IMR-90 (cell line): ENCODE measurements around the gene AKAP8L. TPM values are rescaled to one million over a fixed set of nuclear protein-coding genes. Genes with fewer than 3 reads are reported as not detected.

ENCODE experiments used
- ATAC-seq: fragments of 200-7000 bp; cut with Tn5 transposase; 2 replicates; pipeline ENCODE4 v1.9.1; 2020; ENCODE audit warnings: low read depth, mild to moderate bottlenecking, moderate library complexity
- BruUV-seq: library from RNA; stranded (reverse); fragments of 400-500 nt; replicated peaks from 2 replicates; lab custom pipeline; 2021; lab: Mats Ljungman, UMichigan
- CTCF ChIA-PET: fragments of 300-600 bp; formaldehyde crosslinking; extraction: SDS; loops from one replicate; lab custom pipeline; 2021; ENCODE audit warnings: antibody characterized with exemption; lab: Yijun Ruan, JAX
- POLR2A ChIA-PET: fragments of 300-600 bp; sonication (Branson Sonifier 250); formaldehyde crosslinking; loops from one replicate; lab custom pipeline; 2022; ENCODE audit warnings: antibody characterized with exemption; ENCODE audit not compliant: unreplicated experiment; lab: Charles Lee
- DNase-seq: peaks from one replicate; pipeline ENCODE4 v3.0.0; 2013
- H2AFZ ChIP-seq: replicated peaks from 2 replicates; pipeline ENCODE3; 2013; ENCODE audit warnings: low read length, mild to moderate bottlenecking; ENCODE audit not compliant: poor library complexity
- H2AK5ac ChIP-seq: 2 replicates; pipeline ENCODE4 v1.6.1; 2013; ENCODE audit warnings: low read depth, low read length, inconsistent platforms
- H2AK9ac ChIP-seq: replicated peaks from 2 replicates; pipeline ENCODE3; 2013; ENCODE audit warnings: mild to moderate bottlenecking, low read depth, low read length, moderate library complexity; ENCODE audit not compliant: poor library complexity
- H2BK120ac ChIP-seq: 2 replicates; pipeline ENCODE4 v1.6.1; 2013; ENCODE audit warnings: low read depth, low read length, inconsistent platforms
- H2BK15ac ChIP-seq: 3 replicates; pipeline ENCODE4 v1.6.1; 2013; ENCODE audit warnings: low read depth, low read length, inconsistent platforms
- H2BK20ac ChIP-seq: 2 replicates; pipeline ENCODE4 v1.6.1; 2013; ENCODE audit warnings: low read depth, mild to moderate bottlenecking, inconsistent platforms, low read length, moderate library complexity
- H2BK5ac ChIP-seq: 2 replicates; pipeline ENCODE4 v1.6.1; 2013; ENCODE audit warnings: mild to moderate bottlenecking, low read depth, low read length, inconsistent platforms; ENCODE audit not compliant: poor library complexity, severe bottlenecking
- H3K14ac ChIP-seq: replicated peaks from 2 replicates; pipeline ENCODE4 v1.6.1; 2013; ENCODE audit warnings: low read depth, low read length, inconsistent platforms
- H3K18ac ChIP-seq: 2 replicates; pipeline ENCODE4 v1.6.1; 2013; ENCODE audit warnings: low read depth, low read length, control low read depth
- H3K23ac ChIP-seq: 2 replicates; pipeline ENCODE4 v1.6.1; 2013; ENCODE audit warnings: low read depth, low read length, inconsistent platforms
- H3K27ac ChIP-seq: 2 replicates; pipeline ENCODE4 v1.5.1; 2013; ENCODE audit warnings: mild to moderate bottlenecking, control low read depth, low read length; ENCODE audit not compliant: insufficient read depth
- H3K27me3 ChIP-seq: 2 replicates; pipeline ENCODE4 v1.6.1; 2013; ENCODE audit warnings: low read length; ENCODE audit not compliant: control insufficient read depth, insufficient read depth
- H3K36me3 ChIP-seq: 2 replicates; pipeline ENCODE4 v1.6.1; 2013; ENCODE audit warnings: low read length, mixed read lengths; ENCODE audit not compliant: control insufficient read depth, insufficient read depth
- H3K4ac ChIP-seq: 2 replicates; pipeline ENCODE4 v1.6.1; 2013; ENCODE audit warnings: low read depth, low read length, inconsistent platforms
- H3K4me1 ChIP-seq: 2 replicates; pipeline ENCODE4 v1.6.1; 2013; ENCODE audit warnings: low read length, mixed read lengths; ENCODE audit not compliant: control insufficient read depth, insufficient read depth
- H3K4me2 ChIP-seq: 2 replicates; pipeline ENCODE4 v1.6.1; 2013; ENCODE audit warnings: low read depth, mild to moderate bottlenecking, control low read depth, low read length, moderate library complexity
- H3K4me3 ChIP-seq: 2 replicates; pipeline ENCODE4 v1.5.1; 2013; ENCODE audit warnings: low read depth, mild to moderate bottlenecking, control low read depth, low read length, moderate library complexity; ENCODE audit not compliant: insufficient read depth
- H3K56ac ChIP-seq: 2 replicates; pipeline ENCODE4 v1.6.1; 2013; ENCODE audit warnings: low read length, inconsistent platforms; ENCODE audit not compliant: insufficient read depth; ENCODE audit errors: extremely low read depth
- H3K79me1 ChIP-seq, 2 experiments: 2 replicates each; pipeline ENCODE4 v1.6.1; 2013; ENCODE audit warnings: low read length in 2 of 2, inconsistent platforms in 1 of 2, low read depth in 1 of 2
- H3K9ac ChIP-seq: 2 replicates; pipeline ENCODE4 v1.6.1; 2013; ENCODE audit warnings: low read depth, low read length, control low read depth
- H3K9me1 ChIP-seq: 2 replicates; pipeline ENCODE4 v1.6.1; 2013; ENCODE audit warnings: low read length, inconsistent platforms; ENCODE audit not compliant: insufficient read depth
- H3K9me3 ChIP-seq: 2 replicates; pipeline ENCODE4 v1.6.1; 2013; ENCODE audit warnings: low read length; ENCODE audit not compliant: control insufficient read depth, insufficient read depth
- H4K20me1 ChIP-seq: 2 replicates; pipeline ENCODE4 v1.6.1; 2013; ENCODE audit warnings: low read length, inconsistent platforms; ENCODE audit not compliant: insufficient read depth
- H4K5ac ChIP-seq: 2 replicates; pipeline ENCODE4 v1.6.1; 2013; ENCODE audit warnings: mild to moderate bottlenecking, low read depth, low read length, control low read depth
- H4K8ac ChIP-seq, 2 experiments: 2 replicates each; pipeline ENCODE4 v1.6.1; 2013; ENCODE audit warnings: low read depth in 2 of 2, low read length in 2 of 2, control low read depth in 1 of 2, inconsistent platforms in 1 of 2
- H4K91ac ChIP-seq: 2 replicates; pipeline ENCODE4 v1.6.1; 2013; ENCODE audit warnings: low read depth, low read length, inconsistent platforms; ENCODE audit not compliant: insufficient read depth
- CEBPB ChIP-seq: IDR thresholded peaks from 2 replicates; pipeline ENCODE4 v1.6.1; 2012; ENCODE audit warnings: low read depth, low read length, improper control_type of control experiment
- FOS ChIP-seq: fragments of 150-350 bp; IDR thresholded peaks from 2 replicates; pipeline ENCODE4 v1.6.1; 2016; ENCODE audit warnings: low read depth, low read length
- MAZ ChIP-seq: IDR thresholded peaks from 2 replicates; pipeline ENCODE4 v1.6.1; 2012; ENCODE audit warnings: low read depth, mild to moderate bottlenecking, low read length, improper control_type of control experiment, moderate library complexity, borderline replicate concordance
- NFE2L2 ChIP-seq: fragments of 150-350 bp; IDR thresholded peaks from 2 replicates; pipeline ENCODE4 v1.6.1; 2016; ENCODE audit warnings: low read depth, mild to moderate bottlenecking, low read length
- RCOR1 ChIP-seq: IDR thresholded peaks from 2 replicates; pipeline ENCODE4 v1.6.1; 2012; ENCODE audit warnings: mild to moderate bottlenecking, low read length, improper control_type of control experiment; ENCODE audit not compliant: insufficient replicate concordance
- WGBS, 2 experiments: methylation state at CpG; one replicate each; pipeline versions ENCODE4 v1.1.5 to v1.1.7; 2013; ENCODE audit warnings: missing lambda C conversion rate in 2 of 2; ENCODE audit not compliant: insufficient read length in 1 of 2; ENCODE audit errors: extremely low coverage in 2 of 2; 5-methylcytosine and 5-hydroxymethylcytosine counted together
- dilution Hi-C: fragments of 300-500 bp; cut with HindIII; formaldehyde crosslinking; loops from one replicate; pipeline ENCODE4 v1.14.3; 2018; ENCODE audit warnings: low sequenced_read_pairs; ENCODE audit not compliant: unreplicated experiment
- in situ Hi-C: fragments of 300-500 bp; cut with MboI; formaldehyde crosslinking; loops from 3 replicates; pipeline ENCODE4 v1.14.3; 2019; ENCODE audit warnings: low sequenced_read_pairs, inconsistent platforms, mixed read lengths
- intact Hi-C: fragments of 100-400 bp; cut with micrococcal nuclease; formaldehyde crosslinking; loops from 2 replicates; pipeline ENCODE4 v1.10.0; 2022
- polyA plus RNA-seq, 3 experiments: library from polyadenylated mRNA; depleted of rRNA; stranded (reverse); fragments of >200 nt; gene quantifications; 2 replicates each; pipeline ENCODE4 v1.2.3, GENCODE V29; 2012; ENCODE audit warnings: low replicate concordance in 1 of 3
- total RNA-seq: library from RNA; depleted of rRNA; stranded (reverse); fragments of >200 nt; gene quantifications from 2 replicates; pipeline ENCODE4 v1.2.3, GENCODE V29; 2012
- TF ChIP-seq, protein P1 (sequence below): fragments of 150-350 bp; IDR thresholded peaks from 2 replicates; pipeline ENCODE4 v1.6.1; 2016; ENCODE audit warnings: low read depth, mild to moderate bottlenecking, low read length, moderate library complexity, borderline replicate concordance
- TF ChIP-seq, protein P2 (sequence below): conservative IDR thresholded peaks from 2 replicates; pipeline ENCODE4 v1.5.1; 2012; ENCODE audit warnings: mild to moderate bottlenecking, low read depth, low read length, improper control_type of control experiment

The AKAP8L gene
- total and polyA plus RNA-seq, 2 of the 4 experiments (the other 2 are of a cell fraction) = 43.1 to 44.6 TPM

DNA sequence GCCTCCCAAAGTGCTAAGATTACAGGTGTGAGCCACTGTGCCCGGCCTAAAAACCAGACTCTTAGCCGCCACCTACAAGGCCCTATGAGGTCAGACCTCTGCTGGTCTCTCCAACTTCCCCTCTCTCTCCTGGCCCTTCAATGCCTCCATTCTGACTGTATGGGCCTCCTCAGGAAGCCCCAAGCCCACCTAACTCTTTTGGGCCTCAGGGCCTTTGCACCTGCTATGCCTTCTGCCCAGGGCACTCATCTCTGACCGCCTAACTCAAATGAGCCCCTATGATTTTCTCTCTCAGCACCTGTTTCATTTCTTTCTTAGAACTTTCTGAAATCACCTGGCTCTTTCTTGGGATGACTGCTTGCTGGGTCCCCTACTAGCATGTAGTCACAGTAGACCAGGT, 24.5 kb upstream of the AKAP8L start:
- in situ Hi-C loops (loop anchor here (25.0 kb wide), 1 partner anchor 881 kb away; the partner anchor contains the start of gene NDUFB7), dilution Hi-C loops (no loop called here), intact Hi-C loops (no loop called here)
- Histone ChIP-seq H3K79me1 (0 out of 4 replicates have a peak, but pooled peaks cover 0 to under 1% of the 10 kb centered on the region in 2 experiments), H3K18ac (no peak overlapping the region), H3K9ac (no peak overlapping the region), H2BK5ac (no peak overlapping the region), H3K14ac (no peak overlapping the region), H3K4me1 (no peaks in the 10 kb centered on the region; the same call in 1 of the 2 replicates), H2BK120ac (no peak overlapping the region), H2BK15ac (no peak overlapping the region), H2AK5ac (no peak overlapping the region), H3K27me3 (no peaks in the 10 kb centered on the region), H2AFZ (no peak overlapping the region), H2BK20ac (no peak overlapping the region), H2AK9ac (no peak overlapping the region), H3K27ac (no peak overlapping the region), H4K8ac (no peak overlapping the region), H3K36me3 (peaks cover 8% of the 10 kb centered on the region; the same call in 1 of the 2 replicates), H3K4me2 (no peak overlapping the region), H3K9me3 (no peaks in the 10 kb centered on the region), H4K91ac (no peak overlapping the region), H3K56ac (no peak overlapping the region), H4K20me1 (no peaks in the 10 kb centered on the region), H3K4ac (no peak overlapping the region), H3K9me1 (peaks cover 2% of the 10 kb centered on the region), H3K23ac (no peak overlapping the region), H4K5ac (no peak overlapping the region), H3K4me3 (no peak overlapping the region)
- ChIA-PET POLR2A (no interaction called here), CTCF (no interaction called here)
- no TSS peak for BruUV-seq
- ATAC-seq (no peak), DNase-seq (no peak)
- no CpG with 5 or more reads among the region's 3 CpGs for WGBS, 2 experiments
- TF ChIP-seq, protein P1, sequence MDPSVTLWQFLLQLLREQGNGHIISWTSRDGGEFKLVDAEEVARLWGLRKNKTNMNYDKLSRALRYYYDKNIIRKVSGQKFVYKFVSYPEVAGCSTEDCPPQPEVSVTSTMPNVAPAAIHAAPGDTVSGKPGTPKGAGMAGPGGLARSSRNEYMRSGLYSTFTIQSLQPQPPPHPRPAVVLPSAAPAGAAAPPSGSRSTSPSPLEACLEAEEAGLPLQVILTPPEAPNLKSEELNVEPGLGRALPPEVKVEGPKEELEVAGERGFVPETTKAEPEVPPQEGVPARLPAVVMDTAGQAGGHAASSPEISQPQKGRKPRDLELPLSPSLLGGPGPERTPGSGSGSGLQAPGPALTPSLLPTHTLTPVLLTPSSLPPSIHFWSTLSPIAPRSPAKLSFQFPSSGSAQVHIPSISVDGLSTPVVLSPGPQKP = no peak
- TF ChIP-seq MAZ = no peak
- TF ChIP-seq NFE2L2 = no peak
- no peak for TF ChIP-seq FOS
- TF ChIP-seq, protein P2, sequence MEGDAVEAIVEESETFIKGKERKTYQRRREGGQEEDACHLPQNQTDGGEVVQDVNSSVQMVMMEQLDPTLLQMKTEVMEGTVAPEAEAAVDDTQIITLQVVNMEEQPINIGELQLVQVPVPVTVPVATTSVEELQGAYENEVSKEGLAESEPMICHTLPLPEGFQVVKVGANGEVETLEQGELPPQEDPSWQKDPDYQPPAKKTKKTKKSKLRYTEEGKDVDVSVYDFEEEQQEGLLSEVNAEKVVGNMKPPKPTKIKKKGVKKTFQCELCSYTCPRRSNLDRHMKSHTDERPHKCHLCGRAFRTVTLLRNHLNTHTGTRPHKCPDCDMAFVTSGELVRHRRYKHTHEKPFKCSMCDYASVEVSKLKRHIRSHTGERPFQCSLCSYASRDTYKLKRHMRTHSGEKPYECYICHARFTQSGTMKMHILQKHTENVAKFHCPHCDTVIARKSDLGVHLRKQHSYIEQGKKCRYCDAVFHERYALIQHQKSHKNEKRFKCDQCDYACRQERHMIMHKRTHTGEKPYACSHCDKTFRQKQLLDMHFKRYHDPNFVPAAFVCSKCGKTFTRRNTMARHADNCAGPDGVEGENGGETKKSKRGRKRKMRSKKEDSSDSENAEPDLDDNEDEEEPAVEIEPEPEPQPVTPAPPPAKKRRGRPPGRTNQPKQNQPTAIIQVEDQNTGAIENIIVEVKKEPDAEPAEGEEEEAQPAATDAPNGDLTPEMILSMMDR = no peak
- no peak for TF ChIP-seq RCOR1
- TF ChIP-seq CEBPB = no peak
